Activated CD4-positive, alpha-beta T cell treated with anti-CD3 and anti-CD28 coated beads, Interleukin-2, amount 50 U/mL, for 4 hours (primary cell): ENCODE results near the gene EOGT.

ENCODE experiments used
- DNase-seq, 2 experiments: peaks; one replicate each; pipeline ENCODE4 v3.0.0-alpha.2; 2020

Gene EOGT

DNA sequence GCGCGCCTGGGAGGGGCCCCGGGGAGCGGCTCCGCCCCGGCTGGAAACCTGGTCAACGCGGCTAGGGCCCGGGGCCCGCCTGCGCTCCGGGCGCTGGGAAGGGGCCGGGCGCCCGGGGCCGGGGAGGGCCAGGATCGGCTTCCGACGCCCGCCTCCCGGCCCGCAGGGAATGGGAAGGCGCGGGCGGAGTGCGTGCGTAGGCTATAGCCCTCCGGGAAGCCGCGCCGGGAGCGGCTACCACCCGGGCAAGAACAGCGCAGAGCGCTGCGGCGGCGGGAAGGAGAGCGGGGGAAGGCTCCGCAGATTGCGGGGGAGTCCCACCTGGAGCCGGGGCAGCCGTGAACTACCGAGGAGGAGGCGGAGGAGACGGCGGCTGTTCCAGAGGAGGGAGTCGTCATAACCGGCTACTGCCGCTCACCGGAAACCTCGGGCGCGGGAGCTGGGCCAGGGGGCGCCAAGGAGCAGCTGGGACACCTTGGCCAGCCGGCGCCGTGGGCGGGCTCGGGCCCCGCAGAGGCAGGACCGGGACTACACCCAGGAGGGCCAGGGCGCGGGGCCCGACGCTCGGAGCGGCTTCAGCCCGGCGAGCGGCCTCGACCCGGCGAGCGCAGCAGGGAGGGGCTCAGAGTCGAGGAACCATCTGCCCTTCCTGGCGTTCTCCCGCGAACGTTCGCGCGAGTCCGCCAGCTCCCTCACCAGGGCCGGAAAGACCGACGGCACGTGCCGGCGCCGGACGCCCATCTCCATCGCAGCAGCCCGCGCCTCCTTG, at the start of gene EOGT:
Gene EOGT, minus strand, starts transcription at position 432 of the 769 bp plus-strand sequence. CDS start 3,838 bp downstream, outside the sequence.
- DNase-seq = peak; percentile 67 to 70

DNA sequence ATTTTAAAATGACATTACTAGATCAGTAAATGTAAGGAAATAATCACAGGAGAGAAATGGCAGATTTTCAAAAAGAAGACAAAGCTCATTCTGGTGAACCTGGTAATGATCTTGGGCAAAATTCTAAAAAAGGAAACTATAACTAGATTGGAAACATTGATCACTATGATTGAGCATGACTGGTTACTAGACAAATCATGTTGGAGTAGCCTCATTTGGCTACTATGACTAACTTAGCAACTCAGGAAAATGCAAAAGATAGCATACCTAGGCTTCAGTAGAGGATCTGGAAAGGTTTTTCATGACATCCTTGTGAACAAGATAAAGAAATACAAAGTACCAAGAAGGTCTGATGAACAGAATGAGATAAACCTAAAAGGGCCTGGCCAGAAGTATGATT, 46.2 kb upstream of the EOGT start:
- no peak for DNase-seq

DNA sequence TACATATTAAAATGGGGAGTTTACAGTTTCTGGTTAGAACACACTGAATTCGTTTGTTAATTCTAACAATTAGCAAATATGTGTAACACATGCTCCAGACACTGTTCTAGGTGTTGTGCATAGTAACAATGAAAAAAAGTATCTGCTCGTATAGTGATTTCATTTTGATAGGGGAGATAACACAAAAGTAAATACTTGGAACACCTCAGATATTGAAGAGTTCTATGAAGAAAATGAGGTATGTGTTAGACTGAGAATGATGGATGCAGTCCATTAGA, 45.4 kb upstream of the EOGT start:
- no peak for DNase-seq

DNA sequence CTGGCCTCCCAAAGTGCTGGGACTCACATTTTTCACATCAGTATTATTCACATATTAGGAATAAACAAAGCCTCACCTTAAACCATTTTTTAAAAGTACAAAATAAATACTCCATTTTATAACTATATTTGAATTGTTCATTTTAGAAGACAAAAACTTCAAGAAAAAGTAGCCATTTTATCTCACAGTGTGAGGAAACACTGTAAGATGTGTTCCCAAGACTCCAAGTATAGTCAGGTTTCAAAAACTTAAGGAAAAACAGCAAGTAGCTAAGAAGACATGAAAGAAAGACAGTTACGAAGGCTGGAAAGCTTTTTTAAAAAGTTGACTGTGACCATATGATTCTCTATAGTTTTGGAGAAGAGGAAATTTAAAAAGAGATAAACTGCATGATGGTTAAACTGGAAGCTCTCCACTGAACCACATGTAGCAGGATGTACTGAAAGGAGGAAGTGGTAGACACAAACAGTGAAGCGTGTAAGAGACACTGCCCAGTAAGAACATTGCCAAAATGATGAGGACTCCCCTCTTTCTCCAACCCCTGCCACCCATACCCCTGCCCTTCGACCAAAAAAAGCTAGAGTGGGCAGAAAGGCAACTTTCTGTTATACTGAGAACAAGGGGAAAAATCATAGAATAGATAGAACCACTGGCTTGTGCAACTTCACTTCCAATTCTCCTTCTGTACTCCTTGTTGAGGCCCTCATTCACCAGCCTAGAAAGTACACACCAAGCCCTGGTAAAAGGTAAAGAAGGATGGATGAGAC, 44.9 kb upstream of the EOGT start:
- DNase-seq = no peak

DNA sequence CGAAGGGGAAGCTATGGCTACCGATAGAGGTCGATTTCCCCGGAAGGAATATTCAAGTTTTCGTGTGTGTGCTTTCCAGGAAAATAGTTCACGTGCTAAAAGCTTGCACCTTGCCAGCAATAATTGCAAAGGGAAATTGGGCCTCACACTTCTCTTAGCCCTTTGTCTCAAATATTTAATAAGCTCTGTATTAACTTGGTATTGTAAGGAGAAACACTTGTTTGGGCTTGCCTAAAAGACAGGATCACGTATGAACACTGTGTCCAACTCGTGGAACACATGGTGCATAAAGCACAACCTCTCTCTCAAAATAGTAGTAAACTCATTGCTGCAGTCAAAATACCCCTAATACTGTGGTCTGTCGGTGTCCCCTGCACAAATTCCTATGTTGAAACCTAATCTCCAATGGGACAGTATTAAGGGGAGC, 39.0 kb upstream of the EOGT start:
- no peak for DNase-seq

DNA sequence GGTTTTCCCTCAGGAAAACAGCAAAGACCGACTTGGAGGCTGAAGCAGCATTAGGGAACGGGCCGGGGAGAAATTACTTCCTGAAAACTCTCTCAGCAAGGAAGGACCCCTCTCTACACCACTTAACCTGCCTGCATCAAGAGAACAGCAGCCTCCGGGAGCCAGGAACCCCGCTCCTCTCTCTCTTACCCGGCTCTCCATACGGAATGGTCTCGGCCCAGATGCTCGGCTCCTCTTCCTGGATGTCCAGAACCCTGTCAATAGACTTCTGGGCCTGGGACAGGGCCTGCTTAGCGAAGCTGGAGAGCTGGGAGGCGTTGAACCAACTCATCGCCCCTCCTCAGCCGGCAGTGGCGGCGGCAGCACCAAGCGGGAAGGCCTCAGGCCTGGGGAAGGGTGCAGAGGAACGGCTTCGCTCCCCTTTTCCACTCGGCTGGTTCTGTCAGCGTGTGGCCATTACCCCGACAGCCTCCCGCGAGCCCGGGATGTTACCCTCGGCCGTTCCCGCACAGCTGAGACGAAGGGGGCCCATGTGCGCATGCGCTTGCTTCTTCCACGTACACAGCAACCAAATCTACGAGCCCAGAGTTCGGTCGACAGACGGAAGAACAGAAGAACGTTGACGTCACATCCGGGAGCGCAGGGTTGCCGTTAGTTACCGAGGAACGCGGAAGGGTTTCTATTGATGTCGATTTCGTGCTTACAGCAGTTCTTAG, 38.4 kb upstream of the EOGT start, which contains the start of gene TMF1:
Gene TMF1, minus strand, starts transcription at position 578 of the 716 bp plus-strand sequence. Its CDS starts 247 bp downstream, at position 331.
- DNase-seq = peak; percentile 97

DNA sequence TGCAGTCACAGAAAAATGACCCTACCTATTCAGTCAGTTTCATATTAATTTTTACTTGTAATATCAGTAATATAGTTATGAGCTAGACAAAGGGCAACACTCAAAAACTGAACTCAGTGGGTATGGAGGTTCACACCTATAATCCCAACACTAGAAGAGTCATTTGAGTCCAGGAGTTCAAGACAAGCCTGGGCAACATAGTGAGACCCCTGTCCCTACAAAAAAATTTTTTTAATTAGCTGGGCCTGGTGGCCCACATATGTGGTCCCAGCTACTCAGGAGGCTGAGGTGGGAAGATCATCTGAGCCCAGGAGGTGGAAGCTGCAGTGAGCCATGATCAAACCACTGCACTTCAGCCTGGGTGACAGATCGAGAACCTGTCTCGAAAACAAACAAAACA, 35.5 kb upstream of the EOGT start:
- DNase-seq = no peak

DNA sequence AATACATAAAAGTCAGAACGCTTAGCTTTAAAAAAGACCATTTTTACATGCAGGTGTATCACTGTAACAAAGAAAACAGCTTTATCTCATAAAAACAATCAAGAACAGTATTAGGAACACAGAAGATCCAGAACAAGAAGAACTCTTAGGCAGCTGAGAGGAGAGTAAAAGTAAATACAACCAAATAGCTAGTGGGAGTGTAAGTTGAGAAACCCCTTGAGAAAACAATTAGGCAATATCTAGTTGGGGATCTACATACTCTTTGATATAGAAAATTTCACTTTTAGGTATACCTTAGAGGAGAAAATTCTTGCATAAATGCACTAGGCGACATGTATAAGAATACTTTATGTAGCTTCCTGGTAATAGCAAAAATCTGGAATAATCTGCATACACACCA, 31.1 kb upstream of the EOGT start:
- DNase-seq = no peak

DNA sequence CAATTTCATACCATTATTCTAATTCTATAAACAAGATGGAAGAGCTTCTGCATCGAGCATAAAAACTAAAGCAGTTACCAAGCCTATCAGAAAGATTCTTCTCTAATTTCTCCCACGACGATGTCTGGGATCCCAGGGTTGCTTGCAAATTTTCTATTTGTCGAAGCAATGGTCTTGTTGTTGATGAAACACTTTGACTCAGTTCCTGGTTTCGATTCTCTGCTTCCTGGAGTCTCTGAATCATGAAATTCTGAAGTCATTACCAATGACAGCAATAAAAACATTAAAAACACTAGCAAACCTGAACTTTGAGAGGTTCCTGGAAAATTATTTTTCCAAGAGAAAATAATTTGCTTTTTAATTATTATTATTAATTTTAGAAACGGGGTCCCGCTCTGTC, 20.0 kb upstream of the EOGT start:
- DNase-seq = no peak

DNA sequence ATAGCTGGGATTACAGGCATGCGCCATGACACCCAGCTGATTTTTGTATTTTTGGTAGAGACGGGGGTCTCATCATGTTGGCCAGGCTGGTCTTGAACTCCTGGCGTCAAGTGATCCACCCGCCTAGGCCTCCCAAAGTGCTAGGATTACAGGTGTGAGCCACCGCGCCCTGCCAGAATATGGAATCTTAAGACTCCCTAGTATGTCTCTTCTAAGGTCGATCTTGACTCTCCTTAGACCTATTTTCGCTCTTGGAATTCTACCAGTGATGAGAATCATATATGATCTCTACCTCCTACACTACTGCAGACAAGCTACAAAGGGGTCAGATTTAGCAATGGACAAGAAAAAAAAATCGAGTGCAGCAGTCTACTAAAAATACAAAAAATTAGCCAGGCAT, 19.3 kb upstream of the EOGT start:
- no peak for DNase-seq

DNA sequence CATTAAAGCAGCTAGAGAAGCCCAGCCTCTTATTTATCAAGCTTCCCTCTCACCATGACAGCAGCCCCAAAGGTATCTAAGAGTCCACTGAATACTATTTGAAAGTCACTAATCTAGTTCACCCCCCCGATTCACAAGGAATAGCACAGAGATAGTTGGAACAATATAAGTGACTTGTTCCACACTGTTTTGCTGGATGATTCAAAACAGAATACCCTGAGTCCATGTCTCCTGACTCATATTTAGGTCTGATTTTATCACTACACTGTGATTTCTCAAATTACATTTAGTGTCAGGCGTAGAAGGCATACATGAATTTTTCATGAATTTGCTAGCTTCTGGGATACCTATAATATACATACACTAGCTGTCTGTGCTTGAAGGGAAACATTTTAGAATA, 18.7 kb upstream of the EOGT start:
- no peak for DNase-seq

DNA sequence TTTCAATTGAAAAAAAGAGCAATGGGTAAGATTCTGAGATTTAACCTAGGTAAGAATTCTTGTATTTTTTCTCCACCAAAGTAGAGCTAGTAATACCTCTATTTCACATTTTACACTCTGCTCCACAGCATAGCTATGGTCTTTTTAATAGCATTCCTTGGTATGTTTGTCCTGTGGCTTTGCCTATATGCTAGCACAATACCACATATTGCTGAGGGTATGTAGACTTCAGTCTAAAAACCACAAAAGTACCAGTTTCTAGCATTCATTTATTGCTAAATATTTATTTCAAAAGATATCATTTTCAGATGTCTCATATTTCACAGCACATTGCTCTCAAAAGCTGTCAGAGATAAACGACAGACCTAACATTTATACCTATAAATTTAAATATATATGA, 18.2 kb upstream of the EOGT start:
- no peak for DNase-seq

DNA sequence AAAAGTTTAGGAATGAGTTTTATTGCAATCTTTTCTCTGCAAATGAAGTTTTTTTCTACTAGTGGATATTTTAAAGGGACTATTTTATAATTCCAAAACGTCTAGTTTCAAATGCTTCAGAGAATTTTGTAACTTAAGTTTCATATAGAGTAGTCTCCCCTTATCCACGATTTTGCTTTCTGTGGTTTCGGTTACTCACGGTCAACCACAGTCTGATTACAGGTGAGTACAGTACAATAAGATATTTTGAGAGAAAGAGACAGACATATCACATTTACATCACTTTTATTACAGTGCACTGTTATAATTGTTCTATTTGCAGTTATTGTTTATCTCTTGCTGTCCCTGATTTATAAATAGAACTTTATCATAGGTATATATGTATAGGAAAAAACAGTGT, 7.4 kb upstream of the EOGT start:
- DNase-seq = no peak

DNA sequence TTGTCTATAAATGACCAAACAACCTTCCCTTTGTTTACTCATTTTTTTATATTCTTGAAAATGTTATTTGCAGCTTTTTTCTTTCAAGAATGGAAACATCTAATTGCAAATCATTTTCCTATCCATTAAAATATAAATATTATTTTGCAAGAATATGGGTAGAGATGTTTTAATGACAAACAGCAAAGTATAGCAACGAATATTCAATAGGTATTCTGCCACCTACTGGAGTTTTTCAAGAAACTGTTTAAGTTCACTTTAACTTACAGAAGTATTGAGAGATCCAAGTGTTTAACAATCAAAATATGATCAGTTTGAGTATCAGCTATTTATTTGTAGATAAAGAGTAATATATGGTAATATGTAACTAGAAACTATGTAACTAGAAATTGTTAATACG, 6.9 kb upstream of the EOGT start:
- DNase-seq = no peak

DNA sequence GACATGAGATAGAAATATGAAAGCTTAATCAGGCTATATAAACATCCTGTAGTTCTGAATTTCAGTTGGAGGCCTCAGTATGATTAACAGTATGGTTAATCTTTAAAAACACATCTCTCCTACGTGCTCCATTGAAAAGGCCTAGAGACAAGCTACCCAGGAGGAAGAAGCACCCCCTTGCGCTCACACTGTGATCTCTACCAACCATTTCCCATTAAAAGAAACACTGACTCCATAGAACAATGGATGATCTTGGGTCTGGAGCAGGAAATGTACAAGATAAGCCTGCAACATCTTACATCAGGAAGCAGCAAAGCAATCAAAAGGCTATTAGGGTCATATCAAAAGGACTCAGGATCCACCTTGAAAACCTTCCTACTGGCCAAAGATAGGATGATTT, 3.4 kb upstream of the EOGT start:
- DNase-seq = no peak

DNA sequence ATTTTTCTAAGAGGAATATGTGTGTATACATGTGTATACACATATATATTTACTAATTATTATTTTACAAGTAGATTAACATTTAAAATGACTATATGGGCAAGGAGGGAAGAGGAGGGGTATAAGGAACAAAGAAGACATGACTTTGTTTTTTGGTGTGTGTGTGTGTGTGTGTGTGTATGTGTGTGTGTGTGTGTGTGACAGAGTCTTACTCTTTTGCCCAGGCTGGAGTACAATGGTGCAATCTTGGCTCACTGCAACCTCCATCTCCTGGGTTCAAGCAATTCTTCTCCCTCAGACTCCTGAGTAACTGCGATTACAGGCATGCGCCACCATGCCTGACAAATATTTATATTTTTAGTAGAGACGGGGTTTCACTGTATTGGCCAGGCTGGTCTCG, 2.6 kb upstream of the EOGT start:
- DNase-seq = no peak

DNA sequence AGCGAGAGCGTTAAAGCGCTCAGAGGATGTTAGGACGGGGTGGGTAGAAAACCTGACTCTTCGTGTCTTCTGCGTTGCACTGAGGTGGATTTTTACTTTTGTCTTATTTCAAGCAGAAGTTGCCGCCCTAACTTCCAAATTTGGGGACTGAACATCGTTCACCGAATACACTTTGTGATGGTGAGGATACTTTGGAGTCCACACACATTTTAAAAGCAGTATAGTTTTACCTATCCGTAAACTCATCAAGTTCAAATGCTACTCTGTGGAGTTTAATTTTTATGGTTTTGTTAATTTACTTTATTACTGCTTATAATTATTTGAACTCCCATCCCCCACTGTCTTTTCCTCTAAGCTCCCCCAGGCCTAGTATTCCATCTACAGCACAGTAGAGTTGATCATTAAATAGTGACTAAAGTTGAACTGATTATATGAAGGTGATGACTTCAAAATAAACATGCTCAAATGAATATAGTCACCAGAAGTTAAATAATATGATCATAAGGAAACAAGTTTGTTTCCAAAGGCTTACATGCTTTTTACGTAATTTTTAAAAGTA, 617 bp upstream of the EOGT start:
- no peak for DNase-seq

DNA sequence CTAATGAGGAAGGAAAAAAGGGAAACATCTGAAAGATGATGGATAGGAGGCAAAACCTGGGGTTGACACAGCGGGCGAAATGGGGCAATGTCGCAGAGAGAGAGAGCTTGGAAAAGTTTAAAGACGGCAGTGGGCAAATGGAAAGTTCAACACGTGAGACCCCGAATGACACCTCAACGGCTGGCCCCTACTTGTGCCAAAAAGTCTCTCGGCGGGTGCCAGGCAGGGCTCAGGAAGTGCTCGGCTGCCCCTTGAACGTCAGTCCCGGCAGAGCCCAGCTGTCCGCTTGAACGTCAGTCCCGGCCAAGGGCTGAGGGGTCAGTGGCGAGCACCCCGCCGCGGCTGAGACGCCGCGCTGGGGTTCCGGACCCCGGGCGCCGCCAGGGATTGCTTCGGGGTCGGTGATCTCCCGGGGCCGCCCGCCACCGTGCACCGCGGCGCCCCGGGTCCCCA, 658 bp downstream of the EOGT start:
- no peak for DNase-seq

DNA sequence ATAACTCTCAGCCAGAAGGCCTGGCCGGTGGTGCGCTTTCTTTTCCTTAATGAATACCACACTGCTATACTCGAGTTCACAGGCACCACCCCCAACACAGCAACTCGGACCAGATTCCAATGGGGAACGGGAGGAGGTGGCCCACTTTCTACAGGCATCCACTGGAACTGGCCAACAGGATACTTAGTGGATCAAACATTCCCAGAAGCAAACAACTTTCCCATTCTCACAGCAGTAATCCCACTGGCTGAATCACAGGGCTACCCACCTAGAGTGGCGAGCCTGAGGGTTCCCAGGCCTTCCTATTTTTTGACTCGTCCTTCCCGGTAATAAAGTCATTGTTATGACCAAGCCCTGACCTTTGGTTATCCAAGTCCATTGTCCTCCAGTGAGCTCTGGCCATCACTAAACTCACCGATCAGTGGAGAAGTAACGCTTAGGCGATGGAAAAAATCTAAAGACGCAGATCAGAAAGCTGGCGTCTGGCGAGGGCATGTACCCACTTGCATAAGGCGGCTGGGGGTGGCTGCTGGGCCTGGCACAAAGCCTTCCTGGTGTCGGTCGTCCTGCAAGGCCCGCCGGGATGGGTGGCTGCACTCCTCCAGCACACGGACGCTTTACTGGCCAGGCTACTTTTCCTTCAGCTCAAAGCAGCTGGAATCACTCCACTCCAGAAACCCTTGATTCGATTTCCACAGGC, 1.2 kb downstream of the EOGT start:
- no peak for DNase-seq

DNA sequence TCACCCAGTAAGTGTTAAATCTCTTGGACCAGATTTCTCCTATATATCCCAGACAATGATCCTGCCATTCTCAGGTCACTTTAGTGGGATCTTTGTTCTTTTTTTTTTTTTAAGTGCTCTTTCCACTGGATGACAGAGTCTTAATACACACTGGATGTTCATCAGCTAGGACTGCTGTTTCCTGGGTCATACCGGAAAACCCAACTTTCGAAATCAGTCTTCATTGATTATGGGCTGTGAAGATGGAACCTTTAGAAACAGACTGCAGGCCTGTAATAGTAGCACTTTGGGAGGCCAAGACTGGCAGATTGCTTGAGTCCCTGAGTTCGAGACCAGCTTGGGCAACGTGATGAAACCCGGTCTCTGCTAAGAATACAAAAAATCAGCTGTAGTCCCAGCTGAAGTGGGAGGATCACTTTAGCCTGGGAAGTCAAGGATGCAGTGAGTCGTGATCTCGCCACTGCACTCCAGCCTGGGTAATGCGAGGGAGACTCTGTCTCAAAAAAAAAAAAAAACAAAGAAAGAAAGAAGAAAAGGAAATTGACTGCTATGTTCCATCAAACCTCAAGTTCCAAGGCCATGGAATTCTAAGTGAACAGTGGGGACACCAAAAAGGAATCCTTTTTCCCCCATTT, 2.3 kb downstream of the EOGT start:
- DNase-seq = no peak

DNA sequence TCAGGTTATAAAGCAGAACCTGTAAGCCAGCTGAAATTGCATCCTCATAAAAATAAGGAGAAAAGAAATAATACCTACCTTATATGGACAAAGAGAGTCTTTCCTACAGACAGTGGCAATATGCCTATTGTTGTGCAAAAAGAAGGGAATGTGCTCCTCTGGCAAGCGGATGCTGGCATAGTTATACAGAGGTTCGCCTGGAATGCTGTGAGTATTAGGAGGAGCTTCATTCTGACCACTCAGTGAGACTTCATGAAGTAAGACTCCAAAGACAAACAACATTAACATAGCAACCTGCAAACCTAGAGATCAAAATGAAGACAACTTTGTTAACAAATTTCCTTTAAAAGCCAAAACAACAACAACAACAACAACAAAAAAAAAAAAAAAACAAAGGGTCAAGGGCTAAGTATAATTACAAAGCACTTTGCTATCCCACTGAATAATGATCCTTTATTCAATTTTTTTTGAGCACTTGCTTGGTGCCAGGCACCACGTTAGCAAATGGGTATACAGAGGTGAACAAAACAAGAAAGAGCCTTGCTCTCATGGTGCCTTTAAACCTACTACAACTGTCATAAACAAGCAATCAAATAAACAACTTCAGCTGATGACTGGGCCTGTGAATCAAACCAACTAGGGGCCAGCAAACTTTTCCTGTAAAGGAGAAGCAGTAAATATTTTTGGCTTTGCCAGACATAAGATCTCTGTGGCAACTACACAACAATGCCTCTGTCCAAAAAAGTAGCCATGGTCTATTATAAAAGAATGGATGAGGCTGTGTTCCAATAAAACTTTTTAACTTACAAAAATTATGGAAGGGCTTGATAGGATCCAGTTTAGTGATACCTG, 3.7 kb downstream of the EOGT start:
- DNase-seq = no peak
